ENCODE results near the gene CAPN5.

CAPN5 gene

DNA sequence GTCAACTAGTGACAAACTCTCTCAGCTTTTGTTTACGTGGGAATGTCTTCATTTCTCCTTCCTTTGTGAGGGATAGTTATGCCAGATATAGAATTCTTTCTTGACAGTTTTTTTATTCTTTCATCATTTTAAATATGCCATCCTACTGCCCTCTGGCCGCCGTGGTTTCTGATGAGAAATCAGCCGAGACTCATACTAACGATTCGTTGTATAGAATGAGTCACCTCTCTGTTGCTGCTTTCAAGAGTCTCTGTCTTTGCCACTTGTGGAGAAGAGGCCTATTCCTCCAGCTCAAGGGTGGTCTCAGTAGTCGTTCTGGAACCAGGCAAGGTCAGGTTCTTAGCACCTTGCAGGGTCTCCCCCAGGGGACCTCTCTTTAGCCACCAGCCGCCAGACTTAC is 69.3 kb downstream of the CAPN5 start:
- ATAC-seq, result peak; percentile 69
- no peak for TF ChIP-seq CSDC2 (CRISPR knock-in tag; IDR thresholded peaks at IDR 0.05)
- TF ChIP-seq ZNF8 (CRISPR knock-in tag; IDR thresholded peaks at IDR 0.05), result no peak
- TF ChIP-seq RARB (CRISPR knock-in tag; IDR thresholded peaks at IDR 0.05), result no peak
- TF ChIP-seq ZNF565 (CRISPR knock-in tag; conservative IDR thresholded peaks at IDR 0.05; ENCODE audit: low read depth), result no peak
- TF ChIP-seq, protein P1, sequence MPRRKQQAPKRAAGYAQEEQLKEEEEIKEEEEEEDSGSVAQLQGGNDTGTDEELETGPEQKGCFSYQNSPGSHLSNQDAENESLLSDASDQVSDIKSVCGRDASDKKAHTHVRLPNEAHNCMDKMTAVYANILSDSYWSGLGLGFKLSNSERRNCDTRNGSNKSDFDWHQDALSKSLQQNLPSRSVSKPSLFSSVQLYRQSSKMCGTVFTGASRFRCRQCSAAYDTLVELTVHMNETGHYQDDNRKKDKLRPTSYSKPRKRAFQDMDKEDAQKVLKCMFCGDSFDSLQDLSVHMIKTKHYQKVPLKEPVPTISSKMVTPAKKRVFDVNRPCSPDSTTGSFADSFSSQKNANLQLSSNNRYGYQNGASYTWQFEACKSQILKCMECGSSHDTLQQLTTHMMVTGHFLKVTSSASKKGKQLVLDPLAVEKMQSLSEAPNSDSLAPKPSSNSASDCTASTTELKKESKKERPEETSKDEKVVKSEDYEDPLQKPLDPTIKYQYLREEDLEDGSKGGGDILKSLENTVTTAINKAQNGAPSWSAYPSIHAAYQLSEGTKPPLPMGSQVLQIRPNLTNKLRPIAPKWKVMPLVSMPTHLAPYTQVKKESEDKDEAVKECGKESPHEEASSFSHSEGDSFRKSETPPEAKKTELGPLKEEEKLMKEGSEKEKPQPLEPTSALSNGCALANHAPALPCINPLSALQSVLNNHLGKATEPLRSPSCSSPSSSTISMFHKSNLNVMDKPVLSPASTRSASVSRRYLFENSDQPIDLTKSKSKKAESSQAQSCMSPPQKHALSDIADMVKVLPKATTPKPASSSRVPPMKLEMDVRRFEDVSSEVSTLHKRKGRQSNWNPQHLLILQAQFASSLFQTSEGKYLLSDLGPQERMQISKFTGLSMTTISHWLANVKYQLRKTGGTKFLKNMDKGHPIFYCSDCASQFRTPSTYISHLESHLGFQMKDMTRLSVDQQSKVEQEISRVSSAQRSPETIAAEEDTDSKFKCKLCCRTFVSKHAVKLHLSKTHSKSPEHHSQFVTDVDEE (CRISPR knock-in tag; IDR thresholded peaks at IDR 0.05), result no peak
- no peak for TF ChIP-seq GLIS3 (CRISPR knock-in tag; IDR thresholded peaks at IDR 0.05)
- no peak for TF ChIP-seq TOX (CRISPR knock-in tag; IDR thresholded peaks at IDR 0.05; ENCODE audit: borderline replicate concordance)
- no peak for TF ChIP-seq ZC3H10 (CRISPR knock-in tag; IDR thresholded peaks at IDR 0.05)
- no peak for TF ChIP-seq SNAI2 (CRISPR knock-in tag; IDR thresholded peaks at IDR 0.05)
- TF ChIP-seq, protein P2, sequence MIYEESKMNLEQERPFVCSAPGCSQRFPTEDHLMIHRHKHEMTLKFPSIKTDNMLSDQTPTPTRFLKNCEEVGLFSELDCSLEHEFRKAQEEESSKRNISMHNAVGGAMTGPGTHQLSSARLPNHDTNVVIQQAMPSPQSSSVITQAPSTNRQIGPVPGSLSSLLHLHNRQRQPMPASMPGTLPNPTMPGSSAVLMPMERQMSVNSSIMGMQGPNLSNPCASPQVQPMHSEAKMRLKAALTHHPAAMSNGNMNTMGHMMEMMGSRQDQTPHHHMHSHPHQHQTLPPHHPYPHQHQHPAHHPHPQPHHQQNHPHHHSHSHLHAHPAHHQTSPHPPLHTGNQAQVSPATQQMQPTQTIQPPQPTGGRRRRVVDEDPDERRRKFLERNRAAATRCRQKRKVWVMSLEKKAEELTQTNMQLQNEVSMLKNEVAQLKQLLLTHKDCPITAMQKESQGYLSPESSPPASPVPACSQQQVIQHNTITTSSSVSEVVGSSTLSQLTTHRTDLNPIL (CRISPR knock-in tag; IDR thresholded peaks at IDR 0.05; ENCODE audit: low read depth), result no peak
- TF ChIP-seq ZFP30 (CRISPR knock-in tag; IDR thresholded peaks at IDR 0.05), result no peak
- no peak for TF ChIP-seq ARNTL (CRISPR knock-in tag; IDR thresholded peaks at IDR 0.05; ENCODE audit: borderline replicate concordance, low read depth)
- TF ChIP-seq PPARA (CRISPR knock-in tag; IDR thresholded peaks at IDR 0.05; ENCODE audit: borderline replicate concordance), result no peak

DNA sequence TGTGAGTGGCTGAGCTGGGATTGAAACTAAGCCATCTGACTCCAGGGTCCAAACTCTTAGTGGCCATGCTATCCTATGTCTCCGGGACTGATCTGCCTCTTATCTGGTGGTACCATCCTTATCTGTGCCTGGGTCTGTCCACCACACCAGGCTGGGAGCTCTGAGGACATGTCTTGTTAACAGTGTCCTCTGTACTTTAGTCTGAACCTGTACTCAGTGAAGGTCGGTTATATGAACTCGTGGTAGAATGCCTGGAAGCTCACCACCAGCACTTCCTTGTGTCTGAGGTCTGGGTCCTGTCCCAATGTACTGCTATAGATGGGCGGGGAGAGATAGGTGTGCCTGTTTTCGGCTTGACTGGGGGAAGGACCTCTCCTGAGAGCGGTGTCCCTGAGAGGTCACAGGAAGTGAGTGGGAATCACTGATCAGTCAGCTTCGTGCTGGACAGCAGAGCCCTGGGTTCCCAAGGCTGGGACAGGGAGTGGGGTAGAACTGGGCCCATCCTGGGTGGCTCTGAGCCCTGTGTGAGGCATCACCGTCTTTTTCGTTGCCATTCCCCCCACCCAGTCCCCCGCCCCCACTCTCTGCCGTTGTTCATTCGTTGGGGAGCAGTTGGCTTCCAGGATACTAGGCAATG is 70.1 kb downstream of the CAPN5 start:
- ATAC-seq, result no peak
- TF ChIP-seq ESRRG (CRISPR knock-in tag; IDR thresholded peaks at IDR 0.05) (no peak), ZNF70 (CRISPR knock-in tag; IDR thresholded peaks at IDR 0.05) (no peak), ZFP3 (CRISPR knock-in tag; IDR thresholded peaks at IDR 0.05) (no peak), RARB (CRISPR knock-in tag; IDR thresholded peaks at IDR 0.05) (no peak), SNAI2 (CRISPR knock-in tag; IDR thresholded peaks at IDR 0.05) (no peak), PPARA (CRISPR knock-in tag; IDR thresholded peaks at IDR 0.05; ENCODE audit: borderline replicate concordance) (no peak), GLIS3 (CRISPR knock-in tag; IDR thresholded peaks at IDR 0.05) (no peak), ZNF8 (CRISPR knock-in tag; IDR thresholded peaks at IDR 0.05) (no peak), TOX (CRISPR knock-in tag; IDR thresholded peaks at IDR 0.05; ENCODE audit: borderline replicate concordance) (no peak), CSDC2 (CRISPR knock-in tag; IDR thresholded peaks at IDR 0.05) (no peak), TCF4 (CRISPR knock-in tag; IDR thresholded peaks at IDR 0.05; ENCODE audit: borderline replicate concordance) (no peak), BACH2 (CRISPR knock-in tag; IDR thresholded peaks at IDR 0.05; ENCODE audit: borderline replicate concordance) (no peak), ZFP30 (CRISPR knock-in tag; IDR thresholded peaks at IDR 0.05) (no peak), ISL1 (CRISPR knock-in tag; IDR thresholded peaks at IDR 0.05) (no peak)
- TF ChIP-seq, protein P2 (CRISPR knock-in tag; IDR thresholded peaks at IDR 0.05; ENCODE audit: low read depth), result no peak
- TF ChIP-seq, protein P3, sequence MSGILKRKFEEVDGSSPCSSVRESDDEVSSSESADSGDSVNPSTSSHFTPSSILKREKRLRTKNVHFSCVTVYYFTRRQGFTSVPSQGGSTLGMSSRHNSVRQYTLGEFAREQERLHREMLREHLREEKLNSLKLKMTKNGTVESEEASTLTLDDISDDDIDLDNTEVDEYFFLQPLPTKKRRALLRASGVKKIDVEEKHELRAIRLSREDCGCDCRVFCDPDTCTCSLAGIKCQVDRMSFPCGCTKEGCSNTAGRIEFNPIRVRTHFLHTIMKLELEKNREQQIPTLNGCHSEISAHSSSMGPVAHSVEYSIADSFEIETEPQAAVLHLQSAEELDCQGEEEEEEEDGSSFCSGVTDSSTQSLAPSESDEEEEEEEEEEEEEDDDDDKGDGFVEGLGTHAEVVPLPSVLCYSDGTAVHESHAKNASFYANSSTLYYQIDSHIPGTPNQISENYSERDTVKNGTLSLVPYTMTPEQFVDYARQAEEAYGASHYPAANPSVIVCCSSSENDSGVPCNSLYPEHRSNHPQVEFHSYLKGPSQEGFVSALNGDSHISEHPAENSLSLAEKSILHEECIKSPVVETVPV (CRISPR knock-in tag; IDR thresholded peaks at IDR 0.05), result no peak

- ATAC-seq, result no peak
- TF ChIP-seq PPARA (CRISPR knock-in tag; IDR thresholded peaks at IDR 0.05; ENCODE audit: borderline replicate concordance) (no peak), OSR1 (CRISPR knock-in tag; IDR thresholded peaks at IDR 0.05) (no peak), ZFP30 (CRISPR knock-in tag; IDR thresholded peaks at IDR 0.05) (no peak), SNAI2 (CRISPR knock-in tag; IDR thresholded peaks at IDR 0.05) (no peak), BACH2 (CRISPR knock-in tag; IDR thresholded peaks at IDR 0.05; ENCODE audit: borderline replicate concordance) (no peak), ZFP3 (CRISPR knock-in tag; IDR thresholded peaks at IDR 0.05) (no peak), ESRRG (CRISPR knock-in tag; IDR thresholded peaks at IDR 0.05) (no peak), PATZ1 (CRISPR knock-in tag; IDR thresholded peaks at IDR 0.05; ENCODE audit: borderline replicate concordance) (no peak), ZNF8 (CRISPR knock-in tag; IDR thresholded peaks at IDR 0.05) (no peak), TCF4 (CRISPR knock-in tag; IDR thresholded peaks at IDR 0.05; ENCODE audit: borderline replicate concordance) (no peak), TOX (CRISPR knock-in tag; IDR thresholded peaks at IDR 0.05; ENCODE audit: borderline replicate concordance) (no peak)
- TF ChIP-seq, protein P2 (CRISPR knock-in tag; IDR thresholded peaks at IDR 0.05; ENCODE audit: low read depth), result no peak
- TF ChIP-seq, protein P3 (CRISPR knock-in tag; IDR thresholded peaks at IDR 0.05), result no peak
Observed at GRCh38 chr11:77137421-77137820, 70.7 kb downstream of the CAPN5 start.

Measured in SK-N-SH treated with all-trans-retinoic acid at 6 μM for 48 hours (cell line).